Measurements from ENCODE around the gene SMARCAL1. TPM values are rescaled to one million over a fixed set of nuclear protein-coding genes. Genes with fewer than 3 reads are reported as not detected.
A peak's percentile ranks its signal among the peaks of the same experiment; 100 is the strongest.

SMARCAL1 gene
- total RNA-seq, 1 donor from 2014 or later = 23.6 TPM

GRCh38 chr2:216426938-216427337 is 14.7 kb downstream of the SMARCAL1 start:
- TF ChIP-seq, protein P1, sequence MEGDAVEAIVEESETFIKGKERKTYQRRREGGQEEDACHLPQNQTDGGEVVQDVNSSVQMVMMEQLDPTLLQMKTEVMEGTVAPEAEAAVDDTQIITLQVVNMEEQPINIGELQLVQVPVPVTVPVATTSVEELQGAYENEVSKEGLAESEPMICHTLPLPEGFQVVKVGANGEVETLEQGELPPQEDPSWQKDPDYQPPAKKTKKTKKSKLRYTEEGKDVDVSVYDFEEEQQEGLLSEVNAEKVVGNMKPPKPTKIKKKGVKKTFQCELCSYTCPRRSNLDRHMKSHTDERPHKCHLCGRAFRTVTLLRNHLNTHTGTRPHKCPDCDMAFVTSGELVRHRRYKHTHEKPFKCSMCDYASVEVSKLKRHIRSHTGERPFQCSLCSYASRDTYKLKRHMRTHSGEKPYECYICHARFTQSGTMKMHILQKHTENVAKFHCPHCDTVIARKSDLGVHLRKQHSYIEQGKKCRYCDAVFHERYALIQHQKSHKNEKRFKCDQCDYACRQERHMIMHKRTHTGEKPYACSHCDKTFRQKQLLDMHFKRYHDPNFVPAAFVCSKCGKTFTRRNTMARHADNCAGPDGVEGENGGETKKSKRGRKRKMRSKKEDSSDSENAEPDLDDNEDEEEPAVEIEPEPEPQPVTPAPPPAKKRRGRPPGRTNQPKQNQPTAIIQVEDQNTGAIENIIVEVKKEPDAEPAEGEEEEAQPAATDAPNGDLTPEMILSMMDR (IDR thresholded peaks at IDR 0.05) = no peak
- Mint-ChIP-seq H3K9me3 (ENCODE audit: unreplicated experiment) (no peaks in the 10 kb centered on the region), H3K36me3 (ENCODE audit: unreplicated experiment) (peaks cover 61% of the 10 kb centered on the region), H3K27me3 (ENCODE audit: unreplicated experiment) (no peaks in the 10 kb centered on the region), H3K27ac (ENCODE audit: unreplicated experiment) (peak overlapping the region; percentile 61), H3K4me1 (ENCODE audit: unreplicated experiment) (peaks cover 10% of the 10 kb centered on the region), H3K4me3 (ENCODE audit: unreplicated experiment) (no peak overlapping the region)
- no peak for DNase-seq (ENCODE audit: extremely low spot score, unreplicated experiment)

GRCh38 chr2:216428618-216429350 is 16.5 kb downstream of the SMARCAL1 start:
- H3K9me3 Mint-ChIP-seq (ENCODE audit: unreplicated experiment) = no peaks in the 10 kb centered on the region
- DNase-seq (ENCODE audit: extremely low spot score, unreplicated experiment) = no peak
- peaks cover 10% of the 10 kb centered on the region for H3K4me1 Mint-ChIP-seq (ENCODE audit: unreplicated experiment)
- peaks cover 60% of the 10 kb centered on the region for H3K36me3 Mint-ChIP-seq (ENCODE audit: unreplicated experiment)
- TF ChIP-seq, protein P1 (IDR thresholded peaks at IDR 0.05) = no peak
- no peak overlapping the region for H3K4me3 Mint-ChIP-seq (ENCODE audit: unreplicated experiment)
- no peaks in the 10 kb centered on the region for H3K27me3 Mint-ChIP-seq (ENCODE audit: unreplicated experiment)
- H3K27ac Mint-ChIP-seq (ENCODE audit: unreplicated experiment) = no peak overlapping the region

DNA sequence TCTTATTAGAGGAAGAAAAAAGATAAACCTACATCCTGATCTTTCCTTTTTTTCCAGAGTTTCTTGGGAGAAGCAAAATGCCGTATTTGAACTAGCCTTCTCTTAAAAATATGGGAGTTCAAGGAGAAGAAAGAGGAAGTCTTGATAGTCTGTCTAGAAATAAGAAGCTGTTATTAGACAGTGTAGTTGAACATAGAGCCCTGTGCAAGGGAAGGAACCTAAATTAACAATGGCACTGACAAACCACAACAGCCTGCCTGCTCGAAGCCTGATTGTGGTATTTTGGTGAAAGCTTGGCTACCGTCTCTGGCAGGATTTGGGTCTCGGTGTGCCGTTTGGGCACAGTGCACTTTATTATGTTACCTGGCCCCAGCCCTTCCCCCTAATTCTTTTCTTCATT is 17.1 kb downstream of the SMARCAL1 start:
- H3K27me3 Mint-ChIP-seq (ENCODE audit: unreplicated experiment) = no peaks in the 10 kb centered on the region
- no peak overlapping the region for H3K4me3 Mint-ChIP-seq (ENCODE audit: unreplicated experiment)
- H3K36me3 Mint-ChIP-seq (ENCODE audit: unreplicated experiment) = peaks cover 58% of the 10 kb centered on the region
- peaks cover 10% of the 10 kb centered on the region for H3K4me1 Mint-ChIP-seq (ENCODE audit: unreplicated experiment)
- H3K27ac Mint-ChIP-seq (ENCODE audit: unreplicated experiment) = no peak overlapping the region
- no peaks in the 10 kb centered on the region for H3K9me3 Mint-ChIP-seq (ENCODE audit: unreplicated experiment)
- TF ChIP-seq, protein P1 (IDR thresholded peaks at IDR 0.05) = no peak
- DNase-seq (ENCODE audit: extremely low spot score, unreplicated experiment) = no peak

GRCh38 chr2:216430811-216431530 is 18.7 kb downstream of the SMARCAL1 start:
- H3K4me1 Mint-ChIP-seq (ENCODE audit: unreplicated experiment) = peaks cover 12% of the 10 kb centered on the region
- TF ChIP-seq, protein P1 (IDR thresholded peaks at IDR 0.05) = no peak
- H3K9me3 Mint-ChIP-seq (ENCODE audit: unreplicated experiment) = no peaks in the 10 kb centered on the region
- no peaks in the 10 kb centered on the region for H3K27me3 Mint-ChIP-seq (ENCODE audit: unreplicated experiment)
- H3K27ac Mint-ChIP-seq (ENCODE audit: unreplicated experiment) = no peak overlapping the region
- no peak overlapping the region for H3K4me3 Mint-ChIP-seq (ENCODE audit: unreplicated experiment)
- no peak for DNase-seq (ENCODE audit: extremely low spot score, unreplicated experiment)
- peaks cover 57% of the 10 kb centered on the region for H3K36me3 Mint-ChIP-seq (ENCODE audit: unreplicated experiment)

DNA sequence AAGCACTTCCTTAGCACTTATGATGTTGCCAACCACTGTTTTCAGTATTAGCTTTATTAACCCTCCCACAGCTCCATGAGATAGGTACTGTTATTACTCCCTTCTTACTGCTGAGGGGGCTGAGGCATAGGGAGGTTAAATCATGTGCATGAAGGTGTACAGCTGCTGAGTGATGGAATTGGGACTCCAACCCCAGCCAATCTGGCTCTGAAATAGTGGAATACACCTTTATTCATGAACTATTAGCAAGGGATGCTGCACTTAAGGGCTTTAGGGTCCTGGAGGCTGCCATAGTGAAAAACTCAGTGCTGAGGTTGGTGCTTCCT is 19.2 kb downstream of the SMARCAL1 start:
- Mint-ChIP-seq H3K36me3 (ENCODE audit: unreplicated experiment) (peaks cover 61% of the 10 kb centered on the region), H3K4me3 (ENCODE audit: unreplicated experiment) (no peak overlapping the region), H3K27me3 (ENCODE audit: unreplicated experiment) (no peaks in the 10 kb centered on the region), H3K9me3 (ENCODE audit: unreplicated experiment) (no peaks in the 10 kb centered on the region), H3K4me1 (ENCODE audit: unreplicated experiment) (peaks cover 12% of the 10 kb centered on the region), H3K27ac (ENCODE audit: unreplicated experiment) (no peak overlapping the region)
- no peak for DNase-seq (ENCODE audit: extremely low spot score, unreplicated experiment)
- TF ChIP-seq, protein P1 (IDR thresholded peaks at IDR 0.05) = no peak

Measured in osteocyte (in vitro differentiated cells).